NAMALWA (cell line): Measurements from ENCODE around the gene TEX38.
"Not testable (repeated sequence)": the region's sequence is repeated elsewhere in the genome, so short reads cannot be mapped to it uniquely, and the experiment has no call there.

Experiments used
- DNase-seq: peaks from one replicate; pipeline ENCODE4 v3.0.0-alpha.2; 2015; ENCODE audit warnings: low spot score

TEX38 gene

DNA sequence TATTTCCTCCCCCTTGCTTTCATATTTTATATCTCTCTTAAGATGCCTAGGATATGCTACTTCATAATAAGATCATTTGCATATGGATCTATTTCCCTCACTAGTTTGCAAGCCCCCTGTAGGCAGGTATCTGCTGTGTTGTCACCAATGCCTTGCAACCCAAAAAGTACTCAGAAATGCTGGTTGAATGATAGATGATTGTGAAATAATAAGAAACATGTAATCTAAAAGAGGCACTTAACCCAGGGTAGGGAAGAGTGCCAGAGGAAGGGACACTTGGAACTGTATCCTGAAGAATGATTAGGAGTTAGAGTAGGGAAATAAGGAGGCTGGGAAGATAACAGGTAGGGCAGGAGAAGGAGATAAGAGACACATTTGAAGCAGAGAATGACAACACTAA is 15.8 kb upstream of the TEX38 start:
- DNase-seq = no peak

DNA sequence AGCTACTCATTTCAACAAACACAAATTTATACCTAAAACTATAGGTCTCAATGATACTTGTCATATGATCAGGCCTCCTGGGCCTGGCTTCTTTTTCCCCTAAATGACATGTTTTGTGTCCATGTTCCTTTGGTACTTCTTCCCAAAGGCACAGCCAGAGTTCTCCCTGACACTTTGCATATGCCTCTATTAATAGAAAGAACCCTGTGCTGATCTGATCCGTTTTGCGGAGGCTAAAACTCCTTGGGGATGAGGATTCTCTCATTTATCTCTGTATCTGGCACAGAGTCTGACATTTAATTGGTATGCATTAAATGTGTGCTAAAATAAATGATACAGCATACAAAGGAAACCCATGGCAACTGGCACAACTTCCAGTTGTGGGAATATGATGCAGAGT is 15.0 kb upstream of the TEX38 start:
- DNase-seq = no peak

DNA sequence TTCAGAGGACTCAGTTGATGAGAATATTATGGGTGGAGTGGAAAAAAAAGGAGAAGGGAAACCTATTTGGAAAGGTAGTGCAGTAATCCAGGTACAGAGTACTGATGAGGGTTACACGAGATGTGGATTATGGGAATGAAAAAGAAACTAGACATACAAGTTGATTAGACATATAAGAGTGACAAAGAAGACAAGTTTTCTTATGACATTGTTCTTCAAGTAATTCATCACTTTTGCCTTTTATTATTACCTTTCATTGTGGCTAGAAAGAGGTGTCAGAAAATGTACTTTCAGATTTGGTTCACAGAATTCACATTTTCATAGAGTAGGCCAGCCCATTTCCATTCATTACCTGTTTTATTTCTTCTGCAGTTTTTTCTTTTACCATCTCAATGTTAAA is 13.9 kb upstream of the TEX38 start:
- no peak for DNase-seq

DNA sequence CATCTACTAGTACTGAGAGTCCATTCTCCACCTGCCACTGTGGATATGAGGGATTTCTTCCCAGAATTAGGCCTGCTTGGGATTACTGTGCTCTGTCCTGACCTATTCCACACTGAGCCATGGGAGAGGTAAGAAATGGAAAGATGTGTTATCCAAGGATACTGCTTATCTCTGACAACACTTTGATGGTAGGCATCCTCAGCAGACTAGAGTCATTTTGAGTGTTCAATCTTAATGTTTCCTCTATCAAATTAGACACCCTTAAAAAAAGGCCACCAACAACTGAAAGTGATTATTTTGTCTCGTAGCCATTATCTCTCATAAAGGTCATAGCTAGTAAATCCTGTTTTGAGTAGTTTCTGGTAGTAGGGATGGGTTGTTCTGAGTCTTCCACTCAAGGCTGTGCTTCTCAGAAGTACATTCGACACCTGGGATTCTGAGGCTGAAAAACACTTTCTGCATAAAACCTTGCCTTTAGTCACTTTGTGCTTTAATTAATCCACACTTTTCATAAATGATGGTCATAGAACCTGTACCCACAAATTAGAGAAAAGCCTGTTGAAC is 12.3 kb upstream of the TEX38 start:
- no peak for DNase-seq

DNA sequence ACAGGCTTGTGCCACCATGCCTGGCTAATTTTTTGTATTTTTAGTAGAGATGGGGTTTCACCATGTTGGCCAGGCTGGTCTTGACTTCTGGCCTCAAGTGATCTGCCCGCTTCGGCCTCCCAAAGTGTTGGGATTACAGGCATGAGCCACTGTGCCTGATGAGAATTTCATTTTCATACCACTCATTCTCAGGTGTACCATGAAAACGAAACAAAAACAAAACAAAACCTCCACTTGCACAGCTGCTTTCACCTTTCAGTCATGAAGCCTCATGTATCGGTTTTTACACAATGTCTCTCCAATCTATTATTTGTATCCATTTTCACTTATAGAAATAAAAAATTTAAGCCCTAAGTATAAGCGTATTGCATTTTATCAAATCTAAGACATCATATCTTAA is 11.5 kb upstream of the TEX38 start:
- DNase-seq = not testable (repeated sequence)

DNA sequence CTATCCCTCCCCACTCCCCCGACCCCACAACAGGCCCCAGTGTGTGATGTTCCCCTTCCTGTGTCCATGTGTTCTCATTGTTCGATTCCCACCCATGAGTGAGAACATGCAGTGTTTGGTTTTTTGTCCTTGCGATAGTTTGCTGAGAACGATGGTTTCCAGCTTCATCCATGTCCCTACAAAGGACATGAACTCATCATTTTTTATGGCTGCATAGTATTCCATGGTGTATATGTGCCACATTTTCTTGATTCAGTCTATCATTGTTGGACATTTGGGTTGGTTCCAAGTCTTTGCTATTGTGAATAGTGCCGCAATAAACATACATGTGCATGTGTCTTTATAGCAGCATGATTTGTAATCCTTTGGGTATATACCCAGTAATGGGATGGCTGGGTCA is 8.7 kb upstream of the TEX38 start:
- DNase-seq = not testable (repeated sequence)

DNA sequence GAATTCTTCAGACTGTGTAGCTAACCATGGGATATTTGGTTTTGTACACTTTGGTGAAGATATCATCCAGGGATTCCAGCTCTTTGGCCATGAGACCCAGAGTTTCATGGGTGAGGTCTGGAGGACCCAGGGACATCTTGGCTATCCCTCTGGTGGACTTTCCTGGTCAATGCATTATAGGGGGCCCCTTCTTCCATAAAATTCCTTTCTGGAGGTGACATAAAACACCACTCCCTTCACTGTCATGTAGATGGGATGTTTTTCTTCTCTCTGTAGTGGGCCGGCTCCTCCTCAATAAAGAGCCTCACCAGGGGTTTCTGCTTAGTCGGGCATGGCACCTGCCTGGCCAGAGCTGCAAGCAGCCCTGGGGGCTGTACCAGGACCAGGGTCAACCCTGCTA is 5.7 kb upstream of the TEX38 start:
- DNase-seq = no peak

DNA sequence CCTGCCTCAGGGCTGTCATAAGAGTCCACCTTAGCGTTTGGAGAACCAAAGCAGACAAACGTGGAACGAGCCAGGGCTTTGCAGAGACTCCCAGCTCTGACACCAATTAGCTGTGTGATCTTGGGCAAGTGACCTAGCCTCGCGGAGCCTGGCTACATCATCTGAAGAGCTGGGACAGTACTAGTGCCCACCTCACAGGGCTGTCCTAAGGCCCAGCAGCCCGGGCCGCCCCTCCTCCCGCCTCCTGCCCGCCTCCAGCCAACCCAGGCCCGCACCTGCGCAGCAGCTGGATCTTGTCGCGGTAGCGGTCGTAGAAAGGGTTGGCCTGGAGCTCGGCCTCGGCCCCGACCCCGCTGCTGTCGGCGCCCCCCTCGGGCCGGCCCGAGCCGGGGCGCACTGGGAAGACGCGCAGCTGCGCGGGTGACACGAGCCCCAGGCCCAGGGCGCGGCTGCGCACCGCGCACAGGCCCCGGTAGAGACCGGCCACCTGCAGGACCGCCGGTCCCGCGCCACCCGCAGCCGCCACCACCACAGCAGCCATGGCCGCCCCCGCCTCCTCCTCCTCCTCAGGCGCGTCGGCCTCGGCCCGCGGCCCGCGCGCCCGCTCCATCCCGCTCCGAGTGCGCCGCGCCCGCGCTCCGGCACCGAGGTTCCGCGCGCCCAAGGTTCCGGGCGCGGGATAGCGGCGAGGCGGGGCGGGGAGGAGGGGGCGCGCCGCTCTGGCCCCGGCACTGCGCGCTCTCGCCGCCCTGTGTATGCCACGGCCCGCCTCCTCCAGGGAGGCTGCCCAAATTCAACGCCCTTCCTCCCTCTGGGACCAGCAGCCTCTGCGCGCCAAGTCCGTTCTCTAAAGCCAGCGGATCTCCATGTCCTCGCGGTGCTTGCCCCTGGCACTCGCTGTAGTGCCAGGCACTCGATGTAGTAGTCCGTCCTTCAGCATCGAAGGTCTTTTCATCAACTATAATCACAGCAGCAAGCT is 3.6 kb upstream of the TEX38 start, which contains the start of gene ATPAF1:
Gene ATPAF1, minus strand, starts transcription at position 583 of the 979 bp plus-strand sequence. Its CDS starts 42 bp downstream, at position 541.
- DNase-seq = peak; percentile 50

DNA sequence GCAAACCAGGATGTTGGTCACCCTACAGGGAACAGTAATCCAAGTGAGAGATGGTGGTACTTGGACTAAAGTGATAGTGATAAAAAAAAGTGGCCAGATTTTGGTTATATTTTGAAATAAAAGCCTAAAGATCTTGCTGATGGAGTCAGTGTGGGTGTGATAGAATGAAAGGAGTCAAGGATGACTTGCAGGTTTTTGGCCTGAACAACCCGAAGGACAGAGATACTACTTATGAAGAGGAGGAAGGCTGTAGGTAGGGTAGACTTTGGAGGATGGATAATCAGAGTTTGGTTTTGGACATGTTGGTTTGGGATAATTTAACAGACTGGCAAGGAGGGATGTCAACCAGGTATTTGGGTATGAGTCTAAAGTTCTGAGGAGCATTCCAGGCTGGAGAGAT is 1.5 kb upstream of the TEX38 start:
- DNase-seq = no peak

DNA sequence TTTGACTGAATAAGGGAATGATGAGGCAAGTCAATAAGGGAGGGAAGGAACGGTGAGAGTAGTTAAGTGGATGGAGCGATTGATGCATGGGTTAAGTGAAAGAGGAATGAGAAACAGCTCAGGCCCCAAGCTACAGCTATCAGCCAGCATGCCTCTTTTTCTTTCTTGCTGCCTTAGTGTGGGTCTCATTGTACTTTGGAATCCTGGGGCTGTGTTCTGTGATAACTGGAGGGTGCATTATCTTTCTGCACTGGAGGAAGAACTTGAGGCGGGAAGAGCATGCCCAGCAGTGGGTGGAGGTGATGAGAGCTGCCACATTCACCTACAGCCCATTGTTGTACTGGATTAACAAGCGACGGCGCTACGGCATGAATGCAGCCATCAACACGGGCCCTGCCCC is 1.0 kb downstream of the TEX38 start:
- DNase-seq = no peak

DNA sequence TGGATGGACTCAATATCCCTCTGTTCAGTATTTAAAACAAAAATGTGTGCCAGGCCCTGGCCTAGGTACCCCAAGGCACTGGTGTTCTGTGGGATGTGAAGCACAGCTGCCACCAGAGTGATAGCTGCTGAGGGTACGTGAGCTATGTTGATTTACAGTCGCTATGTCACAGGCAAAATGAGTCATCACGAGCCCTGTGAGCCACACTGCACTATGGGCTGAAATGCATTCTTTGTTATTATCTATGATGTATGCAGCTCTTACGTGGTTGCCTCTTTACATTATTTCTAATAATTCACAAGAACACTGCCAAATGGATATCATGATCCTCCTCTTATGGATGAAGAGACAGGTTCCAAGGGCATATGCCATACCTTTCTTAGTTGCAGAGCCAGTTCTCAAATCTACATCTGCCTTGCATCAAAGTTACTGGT is 2.1 kb downstream of the TEX38 start:
- no peak for DNase-seq

DNA sequence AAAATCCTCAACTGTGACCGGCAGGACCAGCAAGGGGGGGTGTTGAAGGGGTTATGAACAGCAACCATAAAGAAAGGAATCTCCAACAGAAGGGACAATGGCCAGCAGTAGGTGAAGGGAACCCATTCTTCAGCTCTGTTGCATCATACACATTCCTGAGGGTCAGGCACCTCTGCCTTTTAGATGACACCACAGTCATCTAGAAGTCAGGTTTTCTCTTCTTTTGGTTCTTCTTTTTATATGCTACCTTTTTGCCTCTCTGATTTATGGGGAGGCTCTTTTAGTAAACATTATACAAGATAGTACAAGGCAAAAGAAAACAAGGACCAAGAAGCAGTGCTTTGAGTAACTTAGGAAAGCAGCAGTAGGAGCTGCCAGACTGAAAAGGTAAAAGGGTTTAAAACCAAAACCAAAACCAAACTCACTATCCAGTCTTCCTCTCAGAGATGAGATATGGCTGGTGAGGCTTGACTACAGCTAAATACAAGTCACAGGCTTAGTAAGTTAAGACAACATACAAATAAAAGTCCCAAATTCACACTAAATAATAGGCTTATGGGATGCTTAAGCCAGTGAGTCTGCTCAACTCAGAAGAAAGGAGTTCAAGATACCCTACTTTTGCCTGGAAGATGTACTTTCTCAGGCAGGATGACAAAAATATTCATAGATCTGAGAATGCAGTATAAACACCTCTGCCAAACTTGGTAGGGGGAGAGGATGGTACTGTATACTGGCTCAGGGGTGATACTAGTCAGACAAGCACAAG is 4.1 kb downstream of the TEX38 start:
- no peak for DNase-seq

DNA sequence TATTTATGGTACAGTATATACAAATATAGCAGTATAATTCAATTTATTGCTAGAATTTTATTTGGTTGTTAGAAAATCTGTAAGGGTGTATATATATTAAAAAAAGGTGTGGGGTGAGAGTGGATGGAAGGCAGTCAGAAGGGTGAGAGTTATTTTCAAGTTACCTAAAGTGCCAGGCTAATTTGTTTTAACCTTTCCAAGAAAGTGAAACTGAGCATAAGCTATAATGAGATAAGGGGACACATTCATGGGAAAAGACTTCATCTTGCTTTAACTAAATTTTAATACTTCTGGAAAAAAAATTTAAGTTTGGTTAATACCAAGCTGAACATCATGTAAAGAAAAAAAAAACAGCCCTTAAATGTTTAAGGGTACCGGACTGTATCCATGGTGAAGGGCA is 4.9 kb downstream of the TEX38 start:
- no peak for DNase-seq

DNA sequence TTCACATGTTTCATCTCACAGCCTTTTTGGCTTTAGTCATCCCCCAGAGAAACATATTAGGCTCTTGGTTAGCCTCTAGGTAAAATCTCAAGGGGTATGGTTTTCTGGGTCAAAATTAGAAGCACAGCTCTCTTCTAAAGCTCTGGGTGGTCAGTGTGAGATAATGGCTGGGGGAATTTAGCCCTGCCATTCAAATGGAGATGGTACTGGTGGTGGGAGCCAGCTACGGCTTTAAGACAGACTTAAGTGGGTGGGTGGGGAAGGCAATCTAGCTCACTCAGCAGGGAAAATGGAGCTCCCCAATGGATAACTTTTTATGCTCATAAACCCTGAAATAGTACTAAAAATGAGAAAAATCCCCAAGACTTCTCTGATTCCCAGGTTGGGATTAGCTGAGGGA is 5.7 kb downstream of the TEX38 start:
- DNase-seq = no peak

DNA sequence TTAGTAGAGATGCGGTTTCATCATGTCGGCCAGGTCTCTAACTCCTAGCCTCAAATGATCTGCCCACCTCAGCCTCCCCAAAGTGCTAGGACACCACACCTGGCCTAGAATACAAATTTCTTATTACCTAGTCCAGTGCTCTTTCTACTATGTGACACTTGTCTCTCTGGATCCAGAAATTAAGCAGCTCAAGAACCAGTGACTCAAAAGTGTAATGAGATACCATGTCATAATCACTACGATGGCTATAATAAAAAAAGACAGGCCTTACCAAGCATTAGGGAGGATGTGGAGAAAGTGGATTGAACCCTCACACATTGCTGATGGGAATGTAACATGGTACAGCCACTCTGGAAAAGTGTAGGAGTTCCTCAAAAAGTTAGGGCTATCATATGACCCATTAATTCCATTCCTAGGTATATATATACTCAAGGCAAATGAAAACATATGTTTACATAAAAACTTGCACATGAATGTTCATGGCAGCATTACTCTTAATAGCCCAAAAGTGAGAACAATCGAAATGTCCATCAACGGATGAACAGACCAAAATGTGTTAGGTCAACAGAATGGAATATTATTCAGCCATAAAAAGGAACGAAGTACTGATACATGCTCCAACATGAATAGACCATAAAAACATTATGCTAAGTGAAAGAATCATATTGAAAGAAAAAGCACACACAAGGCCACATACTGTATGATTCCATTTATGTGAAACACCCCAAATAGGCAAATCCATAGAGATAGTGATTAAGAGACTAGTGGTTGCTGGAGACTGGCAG is 8.3 kb downstream of the TEX38 start:
- no peak for DNase-seq

DNA sequence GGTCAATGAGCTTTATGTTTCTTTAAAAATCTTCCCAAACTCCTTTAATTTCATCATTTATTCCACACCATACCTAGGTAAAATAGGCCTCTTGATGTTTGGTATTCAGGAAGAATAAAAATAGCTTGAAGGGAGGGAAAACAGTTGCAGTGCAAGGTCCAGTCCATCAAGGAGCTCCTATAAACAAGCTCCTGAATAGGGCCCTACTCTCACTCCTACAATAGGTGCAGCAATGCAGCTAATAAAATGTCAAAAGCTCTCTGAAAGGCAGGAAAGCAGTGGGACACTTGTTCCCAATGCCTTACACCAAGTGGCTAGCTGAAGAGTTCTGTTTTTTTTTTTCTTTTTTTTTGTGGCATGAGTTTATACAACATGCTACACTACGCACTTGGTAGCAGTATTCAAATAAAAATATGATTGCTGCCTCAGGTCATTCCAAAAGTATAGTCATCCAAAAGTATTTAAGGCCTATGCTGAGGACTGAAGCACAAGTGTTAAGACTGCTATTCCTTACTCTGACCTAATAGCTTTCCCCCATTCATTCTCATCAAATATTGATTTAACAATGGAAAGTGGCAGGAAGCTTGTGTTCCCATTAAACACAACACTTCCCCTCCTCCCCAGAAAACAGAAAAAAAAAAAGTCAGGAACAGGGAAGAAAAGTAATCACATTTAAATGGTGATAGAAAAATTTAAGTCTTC is 9.8 kb downstream of the TEX38 start:
- no peak for DNase-seq

DNA sequence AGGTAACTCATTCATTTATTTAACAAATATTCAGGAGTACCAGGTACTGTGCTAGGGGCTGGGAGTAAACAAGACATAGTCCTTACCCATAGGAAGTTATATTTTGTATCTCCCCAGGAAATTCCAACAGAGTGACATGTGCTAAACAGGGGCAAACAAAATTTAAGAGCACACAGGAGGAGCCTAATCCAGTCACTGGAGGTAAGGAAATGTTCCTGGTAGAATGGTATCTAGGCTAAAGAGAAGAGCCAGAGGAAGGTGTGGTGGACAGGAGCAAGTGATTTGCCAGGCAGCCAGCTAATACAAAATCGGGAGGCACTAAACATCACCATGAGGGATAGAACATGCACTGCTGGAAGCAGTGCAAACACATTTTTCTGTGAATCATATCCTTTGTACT is 10.4 kb downstream of the TEX38 start:
- no peak for DNase-seq

DNA sequence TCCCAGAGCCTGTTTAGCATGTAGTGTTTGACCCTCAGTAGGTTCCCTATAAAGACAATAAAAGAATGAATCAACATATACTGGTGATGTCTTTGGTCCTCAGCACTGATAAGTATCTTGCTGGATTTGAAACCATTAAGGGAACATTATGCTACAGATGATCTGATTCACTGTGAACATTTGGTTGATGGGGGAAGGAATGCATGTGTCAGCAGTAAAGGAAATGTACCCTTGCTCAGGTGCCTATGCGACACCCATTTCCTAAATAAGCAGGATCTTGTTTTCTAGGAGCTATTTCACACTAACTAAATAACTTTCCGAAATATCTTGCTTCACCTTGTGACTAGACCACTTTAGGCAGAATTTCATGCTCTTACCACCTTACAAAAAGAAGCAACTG is 13.0 kb downstream of the TEX38 start:
- DNase-seq = no peak

DNA sequence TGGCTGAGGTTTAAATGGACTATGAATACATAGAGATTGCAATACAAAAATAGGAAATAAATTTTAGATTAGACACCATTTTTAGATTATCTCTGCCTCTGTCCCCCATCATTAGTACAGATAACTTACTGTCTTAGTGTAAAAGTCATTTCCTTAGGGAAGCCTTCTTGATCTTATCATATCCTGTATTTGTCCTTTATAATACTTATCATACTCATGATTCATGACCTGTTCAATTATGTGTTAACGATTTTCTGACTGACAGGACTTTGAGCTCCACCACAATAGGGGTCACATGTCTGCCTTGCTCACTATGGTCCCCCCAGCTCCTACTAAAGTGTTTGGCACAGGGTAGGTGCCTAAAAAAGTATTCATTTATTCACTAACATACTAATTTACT is 14.6 kb downstream of the TEX38 start:
- no peak for DNase-seq

DNA sequence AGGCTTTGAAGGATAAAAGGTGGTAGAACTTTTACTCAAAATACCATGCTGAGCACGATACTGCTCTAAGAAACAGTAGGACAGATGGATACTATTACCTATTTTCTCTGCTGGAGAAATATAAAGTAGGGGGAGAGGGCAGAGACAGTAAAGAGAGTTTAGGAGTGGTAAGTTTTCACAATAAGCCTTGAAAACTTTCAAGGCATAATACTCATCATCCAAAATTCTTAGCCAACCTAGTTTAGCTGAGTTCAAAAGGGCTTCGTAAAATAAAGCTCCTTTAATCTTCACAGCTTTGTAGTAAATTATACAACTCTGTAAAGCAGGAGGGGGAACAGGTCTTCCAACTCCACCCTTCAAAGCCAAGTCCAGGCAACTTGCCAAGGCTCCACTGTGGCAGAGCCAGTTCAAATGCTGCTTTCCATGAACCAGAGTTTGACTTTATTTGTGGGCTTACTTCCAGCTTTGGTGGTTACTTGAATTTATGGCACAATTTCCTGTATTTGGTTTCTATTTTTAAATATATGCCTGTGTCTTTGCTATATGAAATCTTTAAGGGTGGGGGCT is 15.5 kb downstream of the TEX38 start:
- DNase-seq = no peak

DNA sequence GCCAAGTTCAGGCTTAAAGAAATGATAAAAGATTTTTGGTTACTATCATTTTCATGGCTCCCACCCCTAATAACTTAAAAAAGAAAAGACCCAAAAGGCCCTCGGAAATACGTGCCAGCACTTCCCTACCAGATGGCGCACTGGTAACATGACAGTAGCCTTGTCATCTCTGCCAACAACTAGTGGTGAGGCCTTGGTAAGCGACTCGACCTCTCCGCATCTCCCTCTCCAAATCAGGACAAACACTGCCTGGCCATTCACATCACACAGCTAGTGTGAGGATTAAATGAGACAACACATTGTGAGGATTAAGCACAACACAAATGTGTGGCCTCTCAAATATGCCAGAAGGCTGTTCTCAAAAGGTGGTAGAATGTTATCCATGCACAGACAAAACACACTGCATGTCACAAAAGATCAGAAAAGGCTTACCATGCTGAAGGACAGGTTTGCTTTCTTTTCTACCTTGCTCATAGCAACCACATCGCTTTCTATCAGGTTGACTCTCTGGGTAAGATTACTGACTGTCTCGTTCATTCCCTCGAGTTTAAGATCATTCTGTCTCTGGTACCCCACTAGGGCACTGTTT is 16.4 kb downstream of the TEX38 start:
- DNase-seq = no peak
